8988T (cell line): ENCODE measurements around the gene CLCA2.

Experiments used
- DNase-seq: peaks from one replicate; pipeline ENCODE4 v3.0.0; 2011

The CLCA2 gene

DNA sequence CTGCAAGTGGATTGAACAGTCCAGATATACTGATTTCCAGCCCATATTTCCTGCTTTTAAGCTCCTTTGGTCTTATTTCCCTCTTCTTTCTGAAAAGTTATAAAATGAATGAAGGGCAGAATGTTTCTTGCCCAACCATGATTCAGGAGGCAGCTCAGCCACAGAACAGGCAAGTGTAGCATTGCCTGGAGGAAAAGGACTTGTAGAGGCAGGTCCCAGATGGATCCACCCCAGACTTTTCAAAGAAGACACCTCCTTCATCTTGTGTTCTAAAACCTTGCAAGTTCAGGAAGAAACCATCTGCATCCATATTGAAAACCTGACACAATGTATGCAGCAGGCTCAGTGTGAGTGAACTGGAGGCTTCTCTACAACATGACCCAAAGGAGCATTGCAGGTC, at the start of gene CLCA2:
TSS of gene CLCA2 (plus strand) at position 299 of the 400 bp plus-strand sequence. CDS start at position 376, 77 bp downstream.
- DNase-seq: no peak

DNA sequence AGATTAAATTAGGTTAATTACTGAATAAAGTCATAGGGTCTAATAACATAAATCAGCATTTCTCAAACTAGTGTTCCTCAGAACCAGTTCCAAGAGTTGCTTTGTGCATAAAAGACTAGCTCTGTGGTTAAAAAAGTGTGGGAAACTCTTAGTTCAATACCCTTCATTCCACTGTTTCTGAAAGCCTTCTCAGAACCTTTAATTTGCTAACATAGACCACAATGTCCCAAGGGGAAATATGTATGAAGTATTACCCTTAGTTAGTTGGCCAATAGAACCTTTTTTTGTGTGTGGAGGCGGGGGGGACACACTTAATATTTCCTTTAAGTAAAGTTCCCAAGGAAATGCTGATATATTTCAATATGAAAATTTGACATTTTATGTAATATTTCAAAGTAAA, 48.3 kb upstream of the CLCA2 start:
- DNase-seq: no peak

GRCh38 chr1:86377341-86377740, 46.6 kb upstream of the CLCA2 start:
- DNase-seq: no peak

GRCh38 chr1:86378813-86379212, 45.2 kb upstream of the CLCA2 start:
- DNase-seq: no peak

DNA sequence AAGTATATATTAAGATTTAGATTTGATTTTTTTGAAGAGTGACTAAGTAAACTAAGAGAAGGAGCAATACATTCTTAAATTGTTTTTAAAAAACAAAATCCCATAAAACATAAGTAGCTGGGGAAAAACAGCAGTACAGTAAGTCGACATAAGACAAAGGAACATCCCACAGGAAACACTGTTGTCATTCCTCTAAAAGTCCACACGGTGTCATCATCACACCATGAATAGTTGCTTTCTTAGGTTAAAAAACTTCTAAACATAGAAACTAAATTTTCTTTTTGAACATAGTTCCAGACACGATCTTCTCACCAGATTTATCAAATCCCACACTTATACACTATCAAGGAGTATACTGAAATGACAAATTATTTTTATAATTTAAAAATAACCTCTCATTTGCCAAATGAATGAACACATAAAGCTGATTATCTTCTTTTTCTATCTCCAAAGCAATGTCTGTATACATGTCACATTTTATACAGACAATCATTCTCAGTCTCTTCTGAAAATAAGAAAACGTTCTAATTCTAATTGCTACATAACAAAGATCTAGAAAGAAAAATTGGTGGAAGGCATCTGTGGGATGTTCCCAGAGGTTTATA, 43.6 kb upstream of the CLCA2 start:
- no peak for DNase-seq

DNA sequence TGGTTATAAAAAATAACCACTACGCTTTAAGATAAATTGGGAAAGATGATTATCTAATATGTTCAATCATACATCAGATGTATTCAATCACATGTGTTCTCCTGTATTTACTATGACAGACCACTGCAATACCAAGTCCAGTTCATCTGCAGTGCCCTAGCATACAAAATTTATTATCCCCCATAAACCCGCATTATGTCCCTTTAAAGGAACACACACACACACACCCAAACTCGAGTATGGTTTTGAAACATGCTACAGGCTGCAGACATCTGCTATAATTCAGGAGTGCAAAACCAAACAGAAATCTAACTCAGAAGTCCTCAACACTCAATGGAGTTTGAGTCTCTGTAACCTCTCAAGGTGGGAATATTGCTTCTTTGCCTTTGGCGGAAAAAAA, 42.7 kb upstream of the CLCA2 start:
- no peak for DNase-seq

- DNase-seq: no peak
Observed at GRCh38 chr1:86382878-86383277, 41.1 kb upstream of the CLCA2 start.

DNA sequence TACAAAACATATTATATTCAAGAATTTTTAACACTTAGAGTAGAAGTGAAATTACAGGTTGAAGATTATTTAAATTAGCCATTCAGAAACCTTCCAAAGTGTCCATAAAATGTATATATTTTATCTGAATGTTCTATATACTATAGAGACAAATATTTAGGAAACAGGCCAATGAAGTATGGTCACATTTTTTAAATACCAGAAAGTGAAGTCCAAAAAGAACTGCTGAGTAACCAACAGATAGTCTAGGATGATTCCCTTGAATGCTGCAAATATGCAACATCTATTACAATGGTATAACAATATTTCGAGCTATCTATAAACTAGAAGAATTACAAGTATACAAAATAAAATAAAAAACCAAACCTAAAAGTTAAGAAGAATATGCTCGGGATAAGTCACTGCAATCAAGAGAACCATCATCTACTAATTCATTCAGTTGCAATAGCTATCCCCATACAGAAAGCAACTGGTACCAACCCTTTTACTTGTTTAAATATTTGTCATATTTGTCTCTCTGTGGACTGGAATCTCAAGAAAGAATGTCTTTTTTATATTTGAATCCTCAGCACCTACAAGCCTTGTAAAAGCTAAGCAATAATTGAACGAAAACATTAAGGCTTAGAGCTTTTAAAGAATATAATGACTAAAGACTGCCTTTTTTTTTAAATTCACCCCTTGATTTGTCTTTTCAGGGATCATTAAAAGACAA, 35.9 kb upstream of the CLCA2 start:
- no peak for DNase-seq

GRCh38 chr1:86388777-86389176, 35.2 kb upstream of the CLCA2 start:
- no peak for DNase-seq

DNA sequence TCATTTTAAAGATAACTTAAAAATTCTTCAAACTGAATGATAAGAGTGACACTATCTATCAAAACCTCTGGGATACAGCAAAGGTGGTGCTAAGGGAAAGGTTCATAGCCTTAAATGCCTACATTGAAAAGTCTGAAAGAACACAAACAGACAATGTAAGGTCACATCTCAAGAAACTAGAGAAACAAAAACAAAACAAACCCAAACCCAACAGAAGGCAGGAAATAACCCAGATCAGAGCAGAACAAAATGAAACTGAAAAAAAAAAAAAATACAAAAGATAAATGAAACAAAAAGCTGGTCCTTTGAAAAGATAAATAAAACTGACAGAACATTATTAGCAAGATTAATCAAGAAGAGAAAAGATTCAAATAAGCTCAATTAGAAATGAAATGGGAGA, 34.7 kb upstream of the CLCA2 start:
- no peak for DNase-seq

- no peak for DNase-seq
Observed at GRCh38 chr1:86394416-86394815, 29.6 kb upstream of the CLCA2 start.

- DNase-seq: no peak
Observed at GRCh38 chr1:86395751-86396497, 28.0 kb upstream of the CLCA2 start, which contains the start of gene ODF2L. Gene ODF2L, minus strand, starts transcription at chr1:86396323. Its CDS starts 9,296 bp downstream, at chr1:86387027.

DNA sequence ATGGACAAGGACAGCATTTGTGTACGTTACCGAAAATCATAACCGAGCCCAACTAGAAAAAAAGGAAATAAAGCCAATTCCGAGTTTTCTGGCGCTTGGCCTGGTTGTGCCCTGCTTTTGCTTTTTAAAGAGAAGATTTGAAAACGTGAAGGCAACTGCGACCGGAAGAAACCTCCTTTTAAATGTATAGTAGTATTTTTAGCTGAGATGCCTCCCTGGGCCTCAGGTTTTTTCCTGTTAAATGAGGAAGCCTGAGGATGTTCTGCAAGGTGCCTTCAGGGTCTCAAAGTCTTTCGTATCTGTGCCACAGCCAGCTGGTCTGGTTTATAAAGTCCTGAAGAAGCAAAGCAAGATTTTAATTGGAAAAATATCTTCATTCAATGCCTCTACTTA, 27.5 kb upstream of the CLCA2 start:
- no peak for DNase-seq

DNA sequence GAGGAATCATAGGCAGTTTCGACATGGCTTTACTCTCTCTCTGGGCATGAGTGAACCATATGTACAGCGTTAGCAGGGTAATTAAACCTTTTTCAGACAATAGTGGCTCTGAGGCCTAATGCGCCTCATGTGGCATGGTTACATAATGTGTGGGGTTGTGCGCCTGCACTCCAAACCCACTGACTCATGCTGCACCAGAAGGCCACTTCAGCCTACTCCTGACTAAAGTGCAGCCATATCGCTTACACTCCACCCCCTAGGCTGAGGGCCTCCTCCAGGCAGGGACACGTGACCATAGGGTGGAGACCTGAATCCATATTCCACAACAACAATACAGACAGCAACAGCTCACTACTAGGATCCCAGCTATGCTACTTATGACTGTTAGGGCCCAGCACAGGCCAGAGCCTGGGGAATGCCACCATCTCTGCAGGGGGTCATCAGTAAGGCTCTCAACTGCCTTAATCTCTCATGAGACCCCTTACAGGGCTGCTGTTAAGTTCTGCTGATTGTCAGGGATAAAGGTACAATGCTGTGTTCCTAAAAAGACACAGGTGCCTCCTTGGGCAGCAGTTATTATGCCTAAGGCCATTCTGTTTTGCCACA, 14.5 kb upstream of the CLCA2 start:
- DNase-seq: no peak

- no peak for DNase-seq
Observed at GRCh38 chr1:86410879-86411278, 13.1 kb upstream of the CLCA2 start.

DNA sequence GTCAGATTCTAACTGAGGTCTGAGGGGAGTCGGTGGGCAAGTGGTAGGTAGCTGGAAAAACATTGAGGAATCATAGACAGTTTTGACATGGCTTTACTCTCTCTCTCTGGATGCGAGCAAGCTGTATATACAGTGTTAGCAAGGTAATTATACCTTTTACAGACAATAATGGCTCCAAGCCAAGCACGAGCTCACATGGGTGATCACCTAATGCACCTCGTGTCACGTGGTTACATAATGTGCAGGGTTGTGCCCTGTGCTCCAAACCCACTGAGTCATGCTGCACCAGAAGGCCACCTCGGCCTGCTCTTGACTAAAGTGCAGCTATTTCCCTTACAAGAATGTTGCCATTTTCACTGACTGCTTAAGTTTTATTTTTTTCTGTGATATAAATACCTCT, 7.6 kb upstream of the CLCA2 start:
- no peak for DNase-seq

- no peak for DNase-seq
Observed at GRCh38 chr1:86419277-86419903, 4.6 kb upstream of the CLCA2 start.

DNA sequence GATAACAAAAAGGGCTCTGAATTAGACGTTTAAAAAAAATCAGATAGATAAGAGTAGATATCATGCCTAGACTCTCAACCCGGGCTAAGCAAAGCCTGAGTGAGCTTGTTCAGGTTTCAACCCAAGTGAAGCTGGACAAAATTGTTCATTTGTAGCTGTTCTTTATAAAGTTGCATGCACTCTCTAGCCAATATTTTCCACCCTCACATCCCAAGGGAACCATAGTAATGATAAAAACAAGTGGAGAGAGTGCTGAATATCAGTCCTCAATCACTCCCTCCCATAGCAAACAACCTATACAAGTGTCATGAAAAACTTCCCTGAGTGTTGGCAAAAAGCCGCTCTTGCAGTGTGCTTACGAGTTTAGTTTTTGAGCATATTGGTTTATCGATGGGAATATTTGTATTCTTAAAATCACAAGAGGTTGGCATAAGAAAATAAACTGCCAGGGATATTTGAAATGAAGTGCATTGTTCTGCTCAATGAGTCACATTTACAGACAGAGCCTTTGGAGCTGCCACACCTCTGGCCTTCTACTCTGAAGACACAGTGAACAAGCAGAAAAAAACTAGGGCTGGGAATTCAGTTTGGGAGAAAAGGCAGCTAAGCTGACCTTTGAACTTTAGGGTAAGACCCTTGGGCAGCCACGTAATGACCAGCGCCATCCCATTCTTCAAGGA, 2.2 kb upstream of the CLCA2 start:
- DNase-seq: no peak

GRCh38 chr1:86423473-86423872, 498 bp upstream of the CLCA2 start:
- DNase-seq: no peak

GRCh38 chr1:86429122-86429725, 5.3 kb downstream of the CLCA2 start:
- DNase-seq: no peak

GRCh38 chr1:86429835-86430234, 5.9 kb downstream of the CLCA2 start:
- no peak for DNase-seq

DNA sequence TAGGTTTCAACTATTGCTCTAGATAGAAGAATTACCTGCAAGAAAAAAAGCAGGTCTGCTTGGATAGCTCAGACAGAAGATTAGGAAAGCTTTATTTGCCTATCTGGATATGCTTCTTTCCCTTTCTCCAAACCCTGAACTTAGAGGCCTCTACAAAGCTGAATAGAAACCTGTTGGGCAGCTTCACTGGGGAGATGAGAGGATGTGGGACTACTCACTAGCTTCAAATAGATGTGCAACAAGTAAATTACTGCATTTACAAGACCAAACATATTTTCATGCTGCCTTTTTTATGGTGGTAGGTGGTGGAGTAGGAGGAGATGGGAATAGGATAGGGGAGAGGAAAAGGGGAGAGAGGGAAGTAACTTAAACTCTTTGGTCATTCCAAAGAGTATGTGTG, 6.4 kb downstream of the CLCA2 start:
- DNase-seq: no peak
